H54 (cell line): Measurements from ENCODE around the gene RNF8.
"Not testable (repeated sequence)": the region's sequence is repeated elsewhere in the genome, so short reads cannot be mapped to it uniquely, and the experiment has no call there.

Source experiments
- DNase-seq: peaks from one replicate; pipeline ENCODE4 v3.0.0; 2011; ENCODE audit warnings: low spot score, mixed read lengths; ENCODE audit not compliant: insufficient read length
- FAIRE-seq: peaks from 3 replicates; lab custom pipeline; 2011; peaks lifted over from hg19 to GRCh38; lab: Jason Lieb, UNC
- POLR2A ChIP-seq: IDR thresholded peaks from 2 replicates; pipeline ENCODE4 v1.6.1; 2011; ENCODE audit warnings: low read depth, mild to moderate bottlenecking, low read length

The RNF8 gene

GRCh38 chr6:37418722-37419121, 64.9 kb downstream of the RNF8 start:
- no peak for TF ChIP-seq POLR2A
- no peak for DNase-seq
- no peak for FAIRE-seq

- FAIRE-seq, result no peak
- no peak for DNase-seq
- TF ChIP-seq POLR2A, result no peak
Observed at GRCh38 chr6:37426058-37426944, 72.5 kb downstream of the RNF8 start.

- FAIRE-seq (no peak), DNase-seq (no peak)
- TF ChIP-seq POLR2A, result no peak
Observed at GRCh38 chr6:37426945-37427510, 73.2 kb downstream of the RNF8 start.

- FAIRE-seq (no peak), DNase-seq (no peak)
- no peak for TF ChIP-seq POLR2A
Observed at GRCh38 chr6:37429352-37429750, 75.6 kb downstream of the RNF8 start.

- FAIRE-seq, result no peak
- no peak for DNase-seq
- no peak for TF ChIP-seq POLR2A
Observed at GRCh38 chr6:37432590-37432915, 78.8 kb downstream of the RNF8 start.

GRCh38 chr6:37432916-37433656, 79.3 kb downstream of the RNF8 start, which contains the start of gene CMTR1:
Gene CMTR1 (plus strand): TSS chr6:37433221. CDS start chr6:37435630, 2,409 bp downstream.
- DNase-seq (peak; percentile 96), FAIRE-seq (no peak)
- TF ChIP-seq POLR2A, result peak; percentile 80

GRCh38 chr6:37433657-37434271, 80.0 kb downstream of the RNF8 start:
- no peak for FAIRE-seq
- no peak for DNase-seq

GRCh38 chr6:37435373-37435772, 81.6 kb downstream of the RNF8 start:
- no peak for TF ChIP-seq POLR2A
- no peak for DNase-seq
- FAIRE-seq, result no peak

More at GRCh38 chr6:37433657-37434271, 80.0 kb downstream of the RNF8 start:
- TF ChIP-seq POLR2A, result no peak

GRCh38 chr6:37435816-37436215, 82.0 kb downstream of the RNF8 start:
- no peak for FAIRE-seq
- DNase-seq, result no peak
- TF ChIP-seq POLR2A, result no peak

- TF ChIP-seq POLR2A, result no peak
- DNase-seq (no peak), FAIRE-seq (no peak)
Observed at GRCh38 chr6:37438930-37439329, 85.1 kb downstream of the RNF8 start.

GRCh38 chr6:37441651-37442050, 87.9 kb downstream of the RNF8 start:
- no peak for TF ChIP-seq POLR2A
- FAIRE-seq (no peak), DNase-seq (no peak)

GRCh38 chr6:37442416-37443215, 88.8 kb downstream of the RNF8 start:
- no peak for TF ChIP-seq POLR2A
- FAIRE-seq (no peak), DNase-seq (no peak)

GRCh38 chr6:37443216-37443542, 89.4 kb downstream of the RNF8 start:
- not testable (repeated sequence) for FAIRE-seq, DNase-seq
